Measurements from ENCODE around the gene FYCO1.

DNA sequence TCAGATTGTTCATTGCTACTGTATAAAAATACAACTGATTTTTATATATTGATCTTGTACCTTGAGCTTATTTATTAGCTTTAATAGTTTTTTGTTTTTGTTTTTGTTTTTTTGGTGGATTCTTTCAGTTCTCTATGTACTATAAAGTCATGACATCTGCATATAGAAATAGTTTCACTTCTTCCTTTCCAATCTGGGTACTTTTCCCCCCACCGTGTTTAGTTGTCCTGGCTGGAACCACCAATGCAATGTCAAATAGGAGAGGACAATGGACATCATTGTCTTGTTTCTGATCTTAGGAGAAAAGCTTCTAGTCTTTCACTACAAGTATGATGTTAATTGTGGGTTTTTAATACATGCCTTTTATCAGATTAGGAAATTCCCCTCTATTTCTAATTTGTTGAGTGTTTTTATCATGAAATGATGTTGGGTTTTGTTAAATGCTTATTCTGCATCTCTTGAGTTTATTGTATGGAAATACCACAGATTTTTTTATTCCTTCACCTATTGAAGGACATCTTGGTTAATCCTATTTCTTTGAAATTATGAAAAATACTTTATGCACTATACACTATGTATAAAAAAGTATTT is 34.4 kb upstream of the FYCO1 start:
- TF ChIP-seq, protein P1, sequence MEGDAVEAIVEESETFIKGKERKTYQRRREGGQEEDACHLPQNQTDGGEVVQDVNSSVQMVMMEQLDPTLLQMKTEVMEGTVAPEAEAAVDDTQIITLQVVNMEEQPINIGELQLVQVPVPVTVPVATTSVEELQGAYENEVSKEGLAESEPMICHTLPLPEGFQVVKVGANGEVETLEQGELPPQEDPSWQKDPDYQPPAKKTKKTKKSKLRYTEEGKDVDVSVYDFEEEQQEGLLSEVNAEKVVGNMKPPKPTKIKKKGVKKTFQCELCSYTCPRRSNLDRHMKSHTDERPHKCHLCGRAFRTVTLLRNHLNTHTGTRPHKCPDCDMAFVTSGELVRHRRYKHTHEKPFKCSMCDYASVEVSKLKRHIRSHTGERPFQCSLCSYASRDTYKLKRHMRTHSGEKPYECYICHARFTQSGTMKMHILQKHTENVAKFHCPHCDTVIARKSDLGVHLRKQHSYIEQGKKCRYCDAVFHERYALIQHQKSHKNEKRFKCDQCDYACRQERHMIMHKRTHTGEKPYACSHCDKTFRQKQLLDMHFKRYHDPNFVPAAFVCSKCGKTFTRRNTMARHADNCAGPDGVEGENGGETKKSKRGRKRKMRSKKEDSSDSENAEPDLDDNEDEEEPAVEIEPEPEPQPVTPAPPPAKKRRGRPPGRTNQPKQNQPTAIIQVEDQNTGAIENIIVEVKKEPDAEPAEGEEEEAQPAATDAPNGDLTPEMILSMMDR (conservative IDR thresholded peaks at IDR 0.05; ENCODE audit: low read length) = no peak
- TF ChIP-seq EZH2phosphoT487 (IDR thresholded peaks at IDR 0.05; ENCODE audit: borderline replicate concordance) = no peak
